A549 (cell line): ENCODE data around the gene HES4.

Source experiments
- POLR2A ChIP-seq: IDR thresholded peaks from 2 replicates; pipeline ENCODE4 v1.6.1; 2012; ENCODE audit warnings: mild to moderate bottlenecking, low read length
- RCOR1 ChIP-seq: fragments of 150-350 bp; IDR thresholded peaks from 2 replicates; pipeline ENCODE4 v1.6.1; 2014; ENCODE audit warnings: antibody characterized with exemption, low read length, low read depth
- TF ChIP-seq, protein P1 (sequence below): fragments of >200 bp; sonication (Bioruptor Twin); formaldehyde crosslinking; IDR thresholded peaks from 3 replicates; pipeline ENCODE4 v1.5.1; 2016

- TF ChIP-seq RCOR1 (no peak), POLR2A (no peak)
- TF ChIP-seq, protein P1, sequence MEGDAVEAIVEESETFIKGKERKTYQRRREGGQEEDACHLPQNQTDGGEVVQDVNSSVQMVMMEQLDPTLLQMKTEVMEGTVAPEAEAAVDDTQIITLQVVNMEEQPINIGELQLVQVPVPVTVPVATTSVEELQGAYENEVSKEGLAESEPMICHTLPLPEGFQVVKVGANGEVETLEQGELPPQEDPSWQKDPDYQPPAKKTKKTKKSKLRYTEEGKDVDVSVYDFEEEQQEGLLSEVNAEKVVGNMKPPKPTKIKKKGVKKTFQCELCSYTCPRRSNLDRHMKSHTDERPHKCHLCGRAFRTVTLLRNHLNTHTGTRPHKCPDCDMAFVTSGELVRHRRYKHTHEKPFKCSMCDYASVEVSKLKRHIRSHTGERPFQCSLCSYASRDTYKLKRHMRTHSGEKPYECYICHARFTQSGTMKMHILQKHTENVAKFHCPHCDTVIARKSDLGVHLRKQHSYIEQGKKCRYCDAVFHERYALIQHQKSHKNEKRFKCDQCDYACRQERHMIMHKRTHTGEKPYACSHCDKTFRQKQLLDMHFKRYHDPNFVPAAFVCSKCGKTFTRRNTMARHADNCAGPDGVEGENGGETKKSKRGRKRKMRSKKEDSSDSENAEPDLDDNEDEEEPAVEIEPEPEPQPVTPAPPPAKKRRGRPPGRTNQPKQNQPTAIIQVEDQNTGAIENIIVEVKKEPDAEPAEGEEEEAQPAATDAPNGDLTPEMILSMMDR: peak; percentile 15; the same call in 1 of the 3 replicates
These were observed 33.2 kb upstream of the HES4 start for GRCh38 chr1:1033009-1033587.
